HG03575 (cell line): ENCODE data around the gene HTR5A.

ENCODE experiments used
- ATAC-seq: cut with Tn5 transposase; IDR thresholded peaks from one replicate; pipeline ENCODE4 v1.9.1; 2021; ENCODE audit not compliant: unreplicated experiment, insufficient number of reproducible peaks, low FRiP score; ENCODE audit errors: extremely low read depth

HTR5A gene

DNA sequence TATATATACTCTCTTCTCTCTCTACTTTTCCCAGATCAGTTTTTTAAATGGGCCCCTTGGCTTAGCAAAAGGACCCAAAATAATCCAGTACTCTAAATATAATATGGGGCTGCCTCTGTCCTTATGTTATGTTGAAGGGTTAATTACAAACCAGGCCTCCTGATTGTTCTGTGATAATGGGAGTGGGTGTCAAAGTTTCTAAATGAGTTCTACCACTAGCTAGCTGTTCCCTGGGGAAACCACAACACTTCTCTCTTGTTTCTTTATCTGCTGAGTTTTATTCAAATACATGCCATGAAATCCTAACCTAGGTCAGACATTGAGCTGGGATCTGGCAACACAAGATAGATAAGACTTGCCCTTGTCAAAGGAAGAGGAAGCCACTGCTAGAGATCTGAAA is 3.8 kb downstream of the HTR5A start:
- no peak for ATAC-seq

GRCh38 chr7:155084021-155084420 is 13.9 kb downstream of the HTR5A start:
- ATAC-seq, result no peak

DNA sequence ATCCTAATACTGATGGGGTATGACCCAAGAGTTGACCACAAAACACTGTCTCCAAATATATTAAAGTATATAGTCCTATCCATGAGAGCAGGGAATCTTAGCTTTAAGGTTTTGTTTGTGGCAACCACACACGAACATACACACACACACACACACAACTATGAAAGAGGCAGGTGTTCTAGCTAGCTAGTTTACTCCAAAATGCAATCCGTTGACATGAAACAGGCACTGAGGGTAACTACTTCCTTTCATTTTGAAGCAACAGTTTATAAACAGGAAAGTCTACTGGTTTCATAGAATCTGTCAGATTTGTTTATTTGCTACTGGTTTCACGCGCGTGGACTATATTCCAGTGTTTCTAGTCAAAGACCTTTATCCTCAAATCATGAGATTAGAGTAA is 14.8 kb downstream of the HTR5A start:
- no peak for ATAC-seq

DNA sequence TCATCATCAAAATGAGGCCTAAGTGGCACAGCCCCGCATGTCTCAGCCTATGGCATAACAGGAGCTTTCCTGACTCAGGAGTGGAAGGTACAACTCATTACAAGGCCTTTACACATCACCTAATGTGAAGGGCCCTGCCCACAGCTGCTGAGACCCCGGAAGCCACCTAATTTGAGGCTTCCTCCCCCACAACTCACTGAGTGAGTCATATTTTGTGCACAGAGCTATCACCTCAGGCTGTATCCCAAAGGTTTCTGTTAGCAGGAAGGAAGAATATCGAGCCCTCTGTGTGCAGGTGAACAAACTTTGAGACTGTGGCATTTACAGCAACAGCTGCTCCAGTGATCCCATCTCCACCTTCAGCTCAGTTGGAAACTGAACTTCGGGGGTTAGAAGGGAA is 20.6 kb downstream of the HTR5A start:
- no peak for ATAC-seq

DNA sequence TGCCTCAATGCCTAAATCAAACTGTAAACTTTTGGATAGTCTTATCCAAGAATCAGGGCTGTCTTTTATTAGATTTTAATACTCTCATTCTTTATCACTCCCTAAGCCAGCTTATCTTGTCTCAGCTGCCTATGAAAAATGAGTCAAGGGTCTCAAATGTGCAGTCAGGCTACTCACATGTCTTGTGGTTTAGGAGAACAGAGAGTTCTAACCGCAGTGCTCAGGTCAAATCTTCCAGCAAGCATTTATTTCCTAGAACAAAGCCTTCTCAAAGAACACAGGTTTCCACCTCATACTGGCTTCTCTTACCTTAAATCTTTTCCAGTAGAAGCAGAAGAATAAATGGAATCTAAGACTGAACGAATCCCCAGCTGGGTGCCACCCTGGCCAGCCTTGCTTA is 23.5 kb downstream of the HTR5A start:
- no peak for ATAC-seq

- no peak for ATAC-seq
These were observed 24.6 kb downstream of the HTR5A start for GRCh38 chr7:155094636-155095135.

DNA sequence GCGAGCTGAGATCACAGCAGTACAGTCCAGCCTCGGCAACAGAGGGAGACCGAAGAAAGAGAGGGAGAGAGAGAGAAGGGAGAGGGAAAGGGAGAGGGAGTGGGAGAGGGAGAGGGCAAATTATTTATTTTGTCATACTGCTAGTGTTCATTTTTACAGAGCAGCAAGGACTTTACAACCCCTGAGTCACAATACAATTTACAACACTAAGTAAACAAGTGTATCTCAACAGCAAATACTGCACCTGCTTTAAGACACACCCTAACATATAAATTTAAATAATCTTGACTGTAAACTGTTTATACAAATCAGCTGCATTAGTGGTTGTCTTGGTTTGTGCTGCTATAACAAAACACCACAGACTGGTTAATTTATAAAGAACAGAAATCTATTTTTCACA is 27.2 kb downstream of the HTR5A start:
- ATAC-seq, result no peak

DNA sequence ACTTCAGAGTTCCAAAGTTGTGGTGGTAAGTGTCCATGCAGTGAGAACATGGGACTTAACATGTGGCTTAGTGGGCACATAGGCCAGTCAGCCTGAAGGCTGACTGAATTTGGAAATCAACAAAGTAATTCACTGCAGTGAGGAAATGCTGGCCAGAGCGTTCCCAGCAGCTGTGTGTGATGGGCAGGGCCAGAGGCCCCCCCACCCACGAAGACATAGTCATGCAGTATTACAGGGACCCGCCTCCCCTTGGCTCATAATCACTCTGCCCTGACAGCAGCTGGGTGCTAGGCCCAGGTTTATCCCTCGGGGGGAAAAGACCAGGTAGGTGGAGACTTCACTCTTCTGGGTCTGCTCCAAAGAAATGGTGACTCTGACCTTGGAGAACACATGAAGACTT is 33.7 kb downstream of the HTR5A start:
- no peak for ATAC-seq

DNA sequence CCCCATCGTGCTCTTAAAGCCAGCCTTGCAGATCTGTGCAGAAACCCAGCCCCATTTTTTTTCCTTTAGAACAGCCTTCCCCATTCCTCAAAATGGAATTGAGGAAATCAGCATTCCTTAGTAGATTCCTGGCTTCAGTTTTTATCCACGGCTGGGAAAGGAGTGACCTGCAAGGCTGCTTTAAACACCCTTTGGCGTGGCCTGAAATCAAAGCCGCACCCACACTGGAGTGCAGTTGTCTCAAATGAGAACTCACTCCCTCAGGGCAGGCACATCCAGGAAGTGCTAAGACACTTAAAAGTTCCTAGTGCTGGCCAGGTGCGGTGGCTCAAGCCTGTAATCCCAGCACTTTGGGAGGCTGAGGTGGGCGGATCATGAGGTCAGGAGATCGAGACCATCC is 34.8 kb downstream of the HTR5A start:
- no peak for ATAC-seq

GRCh38 chr7:155106356-155106755 is 36.2 kb downstream of the HTR5A start:
- ATAC-seq, result no peak

- ATAC-seq, result no peak
These were observed 37.0 kb downstream of the HTR5A start for GRCh38 chr7:155107126-155107525.

DNA sequence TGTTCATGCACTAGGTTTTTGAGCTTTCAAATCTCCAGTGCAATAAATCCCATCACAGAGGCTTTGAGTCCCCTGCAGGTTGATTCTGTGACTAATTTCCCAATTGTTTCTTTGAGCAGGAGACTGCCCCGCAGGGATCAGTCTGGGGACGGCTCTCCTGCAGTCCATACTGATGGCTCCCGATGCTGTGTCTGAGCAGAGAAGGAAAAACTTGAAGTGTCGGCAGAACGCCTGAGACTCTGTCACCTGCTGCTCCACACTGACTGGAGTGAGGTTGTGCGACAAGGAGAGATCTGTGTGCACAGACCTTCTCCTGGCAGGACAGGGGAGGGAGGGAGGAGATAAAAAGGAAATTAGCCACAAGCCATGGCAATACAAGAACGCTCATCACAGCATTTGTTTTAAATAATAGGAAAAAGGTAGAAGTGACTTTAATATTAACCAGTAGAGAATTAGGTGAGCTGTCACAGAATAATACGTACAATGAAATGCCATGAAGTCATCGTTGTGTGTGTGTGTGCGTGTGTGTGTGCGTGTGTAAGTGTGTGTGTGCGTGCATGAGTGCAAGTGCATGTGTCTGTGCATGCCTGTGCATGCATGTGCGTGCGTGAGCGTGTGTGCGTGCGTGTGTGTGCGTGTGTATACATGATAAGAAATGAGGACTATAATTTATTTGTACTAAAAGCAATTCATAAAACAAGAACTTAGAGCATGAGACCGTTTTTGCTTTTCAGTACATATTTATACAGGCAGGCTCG is 38.2 kb downstream of the HTR5A start:
- no peak for ATAC-seq

- ATAC-seq, result no peak
These were observed 39.0 kb downstream of the HTR5A start for GRCh38 chr7:155109121-155109520.

DNA sequence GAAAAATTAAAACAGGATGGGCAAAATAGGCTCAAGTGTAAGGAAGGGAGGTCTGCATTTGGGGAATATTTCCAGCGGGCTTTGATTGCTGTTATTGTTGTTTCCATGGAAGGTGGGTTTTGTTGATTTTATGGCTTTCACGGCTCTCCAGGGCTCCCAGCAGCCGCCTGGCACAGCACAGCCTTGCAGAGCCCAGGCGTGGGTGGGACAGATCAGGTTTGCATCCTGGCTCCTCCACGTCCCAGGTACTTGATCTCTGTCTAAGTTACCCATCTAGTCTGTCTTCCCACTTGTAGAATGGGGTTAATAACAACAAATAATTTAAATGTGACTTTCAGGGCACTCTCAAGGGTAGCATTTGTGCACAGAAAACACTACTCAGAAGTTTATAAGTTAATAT is 45.2 kb downstream of the HTR5A start:
- ATAC-seq, result no peak

DNA sequence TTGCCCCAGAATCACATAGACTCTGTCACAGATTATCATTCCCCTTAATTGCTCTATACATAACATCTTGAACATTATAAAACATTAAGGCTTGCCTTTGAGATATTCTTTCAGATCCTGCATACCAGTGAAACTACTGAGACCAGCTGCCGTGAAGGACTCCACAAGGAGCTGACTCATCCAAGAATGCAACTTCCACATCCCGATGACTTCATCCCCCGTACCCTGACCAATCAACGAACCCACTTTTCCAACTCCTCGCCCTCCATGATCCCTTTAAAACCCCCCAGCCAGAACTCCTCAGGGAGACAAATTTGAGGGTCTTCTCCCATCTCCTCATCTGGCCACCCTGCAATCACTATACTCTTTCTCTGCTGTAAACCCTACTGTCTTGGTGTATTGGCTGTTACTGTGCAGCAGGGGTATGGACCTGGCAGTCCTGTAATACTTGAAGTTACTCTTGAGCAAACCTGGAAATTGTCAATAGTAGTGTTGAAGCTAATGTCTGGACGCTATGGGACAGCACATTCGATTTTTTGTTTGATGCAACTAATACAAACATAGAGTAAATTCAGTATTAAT is 49.8 kb downstream of the HTR5A start:
- ATAC-seq, result no peak

GRCh38 chr7:155120460-155120859 is 50.3 kb downstream of the HTR5A start:
- no peak for ATAC-seq

GRCh38 chr7:155122831-155123230 is 52.7 kb downstream of the HTR5A start:
- no peak for ATAC-seq

GRCh38 chr7:155123413-155123812 is 53.3 kb downstream of the HTR5A start:
- no peak for ATAC-seq

DNA sequence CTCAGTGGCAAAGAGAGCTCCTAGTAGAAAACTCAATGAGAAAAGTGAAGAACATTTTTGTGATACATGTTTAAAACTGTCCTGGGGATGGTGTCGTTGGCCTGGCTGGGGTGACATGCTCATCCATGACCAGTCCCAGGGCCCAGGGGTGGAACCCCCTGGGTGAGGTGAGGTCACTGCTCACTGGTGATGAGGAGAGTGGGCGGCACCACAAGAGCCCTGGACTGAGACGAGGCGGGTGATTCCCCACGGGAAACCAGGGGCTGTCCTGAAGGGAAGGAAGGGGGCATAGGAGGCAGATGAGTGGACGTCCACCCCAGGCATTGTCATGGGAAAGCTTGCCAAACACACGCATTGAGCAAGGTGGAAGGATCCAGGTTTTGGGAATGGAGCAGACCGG is 54.6 kb downstream of the HTR5A start:
- ATAC-seq, result no peak

DNA sequence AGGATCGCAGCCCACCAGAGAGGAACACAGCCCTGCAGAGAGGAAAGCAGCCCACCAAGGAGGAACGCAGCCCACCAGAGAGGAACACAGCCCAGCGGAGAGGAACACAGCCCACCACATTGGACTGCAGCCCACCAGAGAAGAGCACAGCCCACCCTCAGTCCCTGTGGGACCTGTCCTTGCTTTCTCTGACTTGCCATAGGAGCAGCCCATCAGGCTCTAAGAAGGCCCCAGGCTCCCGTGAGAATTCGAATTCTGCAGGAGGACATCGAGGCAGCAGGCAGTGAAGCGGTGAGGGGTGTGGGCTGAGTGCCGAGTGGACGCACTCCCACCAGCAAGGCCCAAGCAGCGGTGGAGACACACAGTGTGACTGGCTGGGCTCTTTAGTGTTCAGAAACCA is 59.1 kb downstream of the HTR5A start:
- ATAC-seq, result no peak

DNA sequence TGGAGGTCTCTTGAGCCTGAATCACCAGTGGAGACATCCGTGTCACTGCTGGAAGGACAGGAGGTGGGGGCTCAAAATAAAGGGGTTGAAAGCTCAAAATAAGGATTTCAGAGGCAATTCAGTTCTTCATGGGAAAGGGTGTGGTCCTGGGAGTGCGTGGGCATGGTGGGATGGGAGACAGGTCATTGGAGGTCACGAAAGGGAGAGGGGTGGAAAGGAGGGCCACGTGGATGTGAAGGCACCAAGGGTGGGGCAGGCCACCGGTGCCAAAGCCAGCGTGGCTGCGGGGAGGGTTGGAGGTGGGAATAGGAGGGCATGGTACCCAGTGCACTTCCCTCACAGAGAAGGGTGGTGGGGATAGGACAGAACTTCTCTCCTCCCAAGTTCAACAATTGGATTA is 59.7 kb downstream of the HTR5A start:
- no peak for ATAC-seq
